D721Med (cell line): ENCODE results near the gene EIF4G3.

ENCODE experiments used
- DNase-seq: peaks from one replicate; pipeline ENCODE4 v3.0.0; 2011; ENCODE audit warnings: low spot score; ENCODE audit not compliant: insufficient read length
- FAIRE-seq: peaks from 2 replicates; lab custom pipeline; 2011; peaks lifted over from hg19 to GRCh38; lab: Jason Lieb, UNC
- CTCF ChIP-seq: IDR thresholded peaks from 2 replicates; pipeline ENCODE4 v1.5.1; 2012; ENCODE audit warnings: mild to moderate bottlenecking, control low read depth; ENCODE audit not compliant: insufficient read depth; ENCODE audit errors: missing control alignments

EIF4G3 gene

DNA sequence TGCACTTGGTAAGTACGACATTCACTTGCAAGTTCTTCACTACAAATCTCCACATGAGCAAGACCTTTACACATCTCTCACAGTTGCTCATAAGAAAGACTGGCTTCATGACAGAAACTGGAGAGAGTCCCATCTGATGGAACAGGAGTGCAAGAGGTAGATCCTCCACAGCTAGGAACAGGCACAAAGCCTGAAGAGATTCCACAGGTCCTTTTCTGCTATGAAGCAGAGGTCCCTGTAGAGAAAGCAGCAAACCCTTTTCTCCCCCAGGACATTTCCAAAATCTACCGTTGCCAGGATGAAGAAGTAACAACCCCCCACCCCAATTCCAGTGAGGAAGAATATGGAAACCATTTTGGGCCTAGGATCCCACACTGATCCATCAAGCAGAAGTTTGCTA lies 47.3 kb downstream of the EIF4G3 start:
- DNase-seq (no peak), FAIRE-seq (no peak)
- no peak for TF ChIP-seq CTCF

GRCh38 chr1:21126324-21126723 lies 50.4 kb downstream of the EIF4G3 start:
- DNase-seq (no peak), FAIRE-seq (no peak)
- no peak for TF ChIP-seq CTCF

GRCh38 chr1:21124846-21125245 lies 51.9 kb downstream of the EIF4G3 start:
- FAIRE-seq (no peak), DNase-seq (no peak)
- no peak for TF ChIP-seq CTCF

DNA sequence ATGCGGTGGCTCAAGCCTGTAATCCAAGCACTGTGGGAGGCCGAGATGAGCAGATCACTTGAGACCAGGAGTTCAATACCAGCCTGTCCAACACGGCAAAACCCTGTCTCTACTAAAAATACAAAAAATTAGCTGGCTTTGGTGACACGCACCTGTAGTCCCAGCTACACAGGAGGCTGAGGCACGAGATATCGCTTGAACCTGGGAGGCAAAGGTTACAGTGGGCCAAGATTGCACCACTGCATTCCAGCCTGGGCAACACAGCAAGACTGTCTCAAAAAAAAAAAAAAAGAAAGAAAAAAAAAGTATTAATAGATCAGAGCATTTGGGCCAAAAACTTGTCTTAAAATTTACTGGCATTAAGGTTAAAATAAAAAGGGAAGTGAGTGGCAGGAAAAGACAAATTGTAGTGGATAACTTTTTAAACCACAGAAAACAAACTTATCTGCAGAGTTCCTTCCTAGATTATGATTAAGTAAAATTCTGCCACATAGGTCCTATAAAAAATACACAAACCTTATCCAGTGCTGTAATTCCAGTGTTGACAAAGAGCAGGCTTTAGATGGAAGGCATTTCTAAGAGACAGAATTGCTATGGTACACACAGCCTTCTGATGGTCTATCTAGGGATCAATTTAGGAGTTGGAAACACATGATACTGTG lies 53.3 kb downstream of the EIF4G3 start:
- DNase-seq (no peak), FAIRE-seq (no peak)
- TF ChIP-seq CTCF: no peak

GRCh38 chr1:21121764-21122471 lies 54.8 kb downstream of the EIF4G3 start:
- FAIRE-seq (no peak), DNase-seq (no peak)
- TF ChIP-seq CTCF: no peak

- TF ChIP-seq CTCF: no peak
- FAIRE-seq (no peak), DNase-seq (no peak)
Observed at GRCh38 chr1:21118167-21118566, 58.5 kb downstream of the EIF4G3 start.

GRCh38 chr1:21117597-21118001 lies 59.1 kb downstream of the EIF4G3 start:
- TF ChIP-seq CTCF: no peak
- no peak for DNase-seq
- no peak for FAIRE-seq
